Ovary (tissue), 9 donors: ENCODE data around the gene CUBN. TPM values are rescaled to one million over a fixed set of nuclear protein-coding genes. Genes with fewer than 3 reads are reported as not detected.

Experiments
- DNase-seq, 5 donors: peaks; one replicate each; pipeline ENCODE4 v3.0.0-alpha.2; 2019 to 2020
- H3K27ac ChIP-seq, 2 donors: fragments of 200-600 bp; one replicate each; pipeline versions ENCODE4 v1.5.1 to v1.8.0; 2019 to 2022
- H3K27me3 ChIP-seq: fragments of 200-600 bp; one replicate; pipeline ENCODE4 v1.8.0; 2022
- H3K36me3 ChIP-seq: fragments of 200-600 bp; sonication (generic); one replicate; pipeline ENCODE4 v1.5.1; 2019
- H3K4me1 ChIP-seq: one replicate; pipeline ENCODE4 v1.8.1; 2013; ENCODE audit warnings: mild to moderate bottlenecking, moderate library complexity; ENCODE audit not compliant: insufficient read depth
- H3K4me3 ChIP-seq: fragments of 200-600 bp; sonication (generic); one replicate; pipeline ENCODE4 v1.5.1; 2017
- H3K9me3 ChIP-seq, 2 donors: fragments of 200-600 bp in 1 of 2; sonication (generic) in 1 of 2; one replicate each; pipeline versions ENCODE4 v1.5.1 to v1.8.1; 2013 to 2019; ENCODE audit warnings: mild to moderate bottlenecking in 1 of 2, moderate library complexity in 1 of 2
- CTCF ChIP-seq, 3 donors: fragments of 450-650 bp in 2 of 3; fragments of 200-600 bp in 1 of 3; IDR thresholded peaks; one replicate each; pipeline versions ENCODE4 v1.5.1 to v1.8.0; 2016 to 2022; ENCODE audit warnings: antibody characterized with exemption in 3 of 3, mild to moderate bottlenecking in 1 of 3
- EP300 ChIP-seq: sonication (generic); formaldehyde crosslinking; IDR thresholded peaks from one replicate; pipeline ENCODE4 v1.6.1; 2017; ENCODE audit warnings: antibody characterized with exemption
- POLR2A ChIP-seq: fragments of 450-650 bp; IDR thresholded peaks from one replicate; pipeline ENCODE4 v1.6.1; 2017; ENCODE audit warnings: antibody characterized with exemption, mild to moderate bottlenecking, moderate library complexity
- WGBS, 3 donors: extraction: QIAGEN DNeasy Blood & Tissue Kit in 1 of 3; methylation state at CpG; one replicate each; pipeline versions ENCODE4 v1.1.5 to v1.1.7; 2013 to 2017; 5-methylcytosine and 5-hydroxymethylcytosine counted together
- intact Hi-C, 4 donors: fragments of 100-400 bp; cut with DNase I; formaldehyde crosslinking; loops; one replicate each; pipeline versions ENCODE4 v1.11.0 to v1.15.1; 2022 to 2023
- polyA plus RNA-seq, 2 donors: library from polyadenylated mRNA; stranded (reverse); fragments of 200-250 nt in 1 of 2; fragments of 350-450 nt in 1 of 2; fragmentation: Illumina TruSeq in 1 of 2; extraction: RNeasy Lipid Tissue Mini Kit (QIAGEN cat#74804) in 1 of 2; gene quantifications; one replicate each; pipeline ENCODE4 v1.2.3, GENCODE V29; 2013 to 2014
- total RNA-seq, 7 donors: library from RNA; depleted of rRNA in 2 of 7; stranded (reverse); fragments of >200 nt in 2 of 7; fragmentation: NEBNext Ultra II Directional in 3 of 7; extraction: Animal tissue kit (Norgen Biotek cat#: 25700) in 3 of 7; gene quantifications; one replicate each; pipeline versions ENCODE4 v1.1.0 to v1.2.4, GENCODE V29; 2016 to 2023
- donor health status: DM: no; HTN: no; CAD: no; lungs with moderate emphysema.
- donor health status: DM: no; HTN: no; CAD: no.
- donor health status: Bipolar disorder and iron deficiency.
- donor health status: DM: yes; HTN: yes; CAD: no.
- donor health status: DM: no; HTN: no; CAD: no.
- donor health status: DM: yes; HTN: yes; CAD: no.

CUBN gene
- total and polyA plus RNA-seq, 9 donors, result 1.9 to 5.8 (median 4.0) TPM

GRCh38 chr10:17134282-17134681 is 4.7 kb upstream of the CUBN start:
- WGBS, 3 donors, result 93 to 96% (median 96%) methylated on average over 2 of the region's 2 CpGs
- Histone ChIP-seq H3K27ac (no peak overlapping the region), H3K36me3 (no peaks in the 10 kb centered on the region), H3K9me3 (no peaks in the 10 kb centered on the region), H3K4me3 (no peak overlapping the region), H3K4me1 (no peaks in the 10 kb centered on the region), H3K27me3 (no peaks in the 10 kb centered on the region)
- no peak for TF ChIP-seq EP300
- no peak for DNase-seq
- intact Hi-C loops, result no loop called here

DNA sequence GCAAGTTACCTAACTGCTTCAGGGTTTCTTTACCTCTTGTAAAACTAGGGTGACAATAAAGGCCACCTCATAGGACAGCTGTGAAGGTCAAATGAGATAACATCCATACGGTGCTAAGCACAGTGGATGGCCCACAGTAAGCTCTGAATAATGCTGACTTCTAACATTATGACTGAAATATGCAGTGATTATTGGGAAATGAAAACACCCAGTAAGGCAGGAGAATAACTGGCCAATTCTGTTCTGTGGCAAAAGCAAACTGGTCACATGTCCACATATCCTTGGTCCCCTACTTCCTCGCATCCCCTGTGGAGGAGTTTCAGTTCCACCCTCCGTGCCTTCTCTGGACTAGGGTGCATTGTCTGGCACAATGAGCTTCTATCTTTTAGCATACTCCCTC is 1.4 kb downstream of the CUBN start:
- H3K4me1 ChIP-seq, result no peaks in the 10 kb centered on the region
- H3K27me3 ChIP-seq, result no peaks in the 10 kb centered on the region
- intact Hi-C loops, result loop anchor here in 1 of 4 donors (10.0 kb wide), 1 partner anchor 67 kb away; no protein-coding TSS in a partner anchor
- H3K9me3 ChIP-seq, result no peaks in the 10 kb centered on the region
- H3K4me3 ChIP-seq, result no peak overlapping the region
- WGBS, 3 donors, result 79 to 86% (median 81%) methylated on average over 3 of the region's 3 CpGs
- TF ChIP-seq POLR2A (no peak), CTCF (IDR thresholded peaks at IDR 0.05) (no peak), EP300 (no peak)
- H3K27ac ChIP-seq, result no peak overlapping the region
- DNase-seq, result no peak
- H3K36me3 ChIP-seq, result no peaks in the 10 kb centered on the region

DNA sequence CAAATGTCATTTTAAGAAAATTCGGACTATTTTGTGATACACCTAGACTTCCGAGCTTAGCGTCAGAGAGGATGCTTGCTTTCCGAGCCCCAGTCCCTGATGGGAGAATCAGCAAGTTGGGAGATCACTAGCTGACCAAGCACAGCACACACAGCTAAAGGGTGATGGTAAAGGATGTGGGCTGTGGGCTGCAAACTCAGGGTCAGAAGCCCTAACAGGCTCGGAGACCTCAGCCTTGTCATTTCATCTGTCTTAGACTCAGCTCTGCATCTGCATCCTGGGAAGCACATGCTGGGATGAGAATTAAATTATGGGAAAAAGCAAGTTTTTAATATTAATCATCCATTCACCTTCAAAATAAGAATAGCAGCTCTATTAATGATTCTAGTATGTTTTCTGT is 3.3 kb downstream of the CUBN start:
- H3K27me3 ChIP-seq, result no peaks in the 10 kb centered on the region
- no peak for DNase-seq
- TF ChIP-seq POLR2A, result no peak
- TF ChIP-seq CTCF (IDR thresholded peaks at IDR 0.05), result no peak
- TF ChIP-seq EP300, result no peak
- no peaks in the 10 kb centered on the region for H3K4me1 ChIP-seq
- H3K4me3 ChIP-seq, result no peak overlapping the region
- no peaks in the 10 kb centered on the region for H3K9me3 ChIP-seq
- H3K27ac ChIP-seq, result no peak overlapping the region
- intact Hi-C loops, result loop anchor here in 1 of 4 donors (10.0 kb wide), 1 partner anchor 68 kb away; no protein-coding TSS in a partner anchor
- no peaks in the 10 kb centered on the region for H3K36me3 ChIP-seq
- WGBS, 3 donors, result 95 to 98% (median 96%) methylated on average over 5 of the region's 5 CpGs

GRCh38 chr10:17125206-17125893 is 4.3 kb downstream of the CUBN start:
- 76 to 86% (median 86%) methylated on average over 5 of the region's 5 CpGs for WGBS, 3 donors

More at GRCh38 chr10:17125206-17125893, 4.3 kb downstream of the CUBN start:
- Histone ChIP-seq H3K27ac (no peak overlapping the region), H3K27me3 (no peaks in the 10 kb centered on the region), H3K36me3 (no peaks in the 10 kb centered on the region), H3K4me3 (no peak overlapping the region), H3K4me1 (peaks cover 1% of the 10 kb centered on the region), H3K9me3 (no peaks in the 10 kb centered on the region)
- TF ChIP-seq POLR2A (no peak), CTCF (IDR thresholded peaks at IDR 0.05) (no peak), EP300 (no peak)
- intact Hi-C loops, result loop anchor here in 1 of 4 donors (10.0 kb wide), 1 partner anchor 69 kb away; no protein-coding TSS in a partner anchor
- no peak for DNase-seq
